Measurements from ENCODE around the gene CDC34.

The CDC34 gene

DNA sequence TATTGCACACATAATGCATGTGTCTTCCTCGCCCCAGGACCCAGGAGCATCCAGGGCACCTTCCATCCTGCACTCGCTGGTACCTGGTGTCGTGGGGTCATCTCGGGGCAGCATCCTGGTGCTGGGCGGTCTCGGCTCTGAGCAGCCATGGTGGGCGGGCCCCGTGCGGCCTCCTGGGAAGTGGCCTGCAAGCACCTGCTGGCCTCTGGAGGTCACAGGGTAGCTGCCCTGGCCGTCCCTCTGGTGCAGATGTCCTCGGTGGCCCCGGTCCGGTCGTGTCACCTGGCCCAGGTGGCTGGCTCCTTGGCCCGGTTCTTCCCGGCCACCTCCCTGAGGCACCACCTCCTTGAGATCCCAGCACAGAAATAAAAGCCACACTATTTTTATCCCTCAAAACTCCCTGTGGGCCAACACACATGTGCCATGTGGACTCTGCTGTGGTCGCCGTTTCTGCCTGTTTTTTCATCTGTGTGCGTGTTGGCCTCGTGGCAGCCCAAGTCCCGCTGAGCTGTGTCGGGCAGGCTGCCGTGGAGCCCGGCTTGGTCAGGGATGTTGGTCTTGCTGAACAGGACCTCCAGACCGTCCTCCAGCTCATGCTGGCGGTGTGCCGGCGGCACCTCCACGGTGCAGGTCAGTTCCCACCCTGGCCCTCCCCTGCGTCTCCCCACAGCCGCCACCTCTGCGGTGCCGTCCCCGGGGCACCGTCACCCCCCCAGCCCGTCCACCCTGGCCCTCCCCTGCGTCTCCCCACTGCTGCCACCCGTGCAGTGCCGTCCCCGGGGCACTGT is 7.3 kb downstream of the CDC34 start:
- Histone ChIP-seq H3K9me2 (replicated peaks; ENCODE audit: control insufficient read depth, low read length) (no peaks in the 10 kb centered on the region), H3K4me3 (ENCODE audit: low read length) (no peak overlapping the region), H3K4me2 (ENCODE audit: low read length) (no peak overlapping the region), H3F3A (ENCODE audit: control insufficient read depth, insufficient read depth) (no peaks in the 10 kb centered on the region), H3K27me3 (ENCODE audit: control insufficient read depth, low read length) (no peaks in the 10 kb centered on the region), H4K20me1 (ENCODE audit: control insufficient read depth, insufficient read depth, low read depth, low read length) (no peaks in the 10 kb centered on the region; the same call in 1 of the 2 replicates), H3K79me2 (ENCODE audit: control insufficient read depth, low read length) (peaks cover 17% of the 10 kb centered on the region), H3K27ac (ENCODE audit: low read depth, low read length) (no peak overlapping the region), H3K9me3 (ENCODE audit: control insufficient read depth, insufficient read depth, low read length) (no peaks in the 10 kb centered on the region), H3K36me3 (ENCODE audit: control insufficient read depth, low read length) (peaks cover 19% of the 10 kb centered on the region), H3K4me1 (ENCODE audit: control insufficient read depth, low read length) (peaks cover 7% of the 10 kb centered on the region)
- TF ChIP-seq, protein P1, sequence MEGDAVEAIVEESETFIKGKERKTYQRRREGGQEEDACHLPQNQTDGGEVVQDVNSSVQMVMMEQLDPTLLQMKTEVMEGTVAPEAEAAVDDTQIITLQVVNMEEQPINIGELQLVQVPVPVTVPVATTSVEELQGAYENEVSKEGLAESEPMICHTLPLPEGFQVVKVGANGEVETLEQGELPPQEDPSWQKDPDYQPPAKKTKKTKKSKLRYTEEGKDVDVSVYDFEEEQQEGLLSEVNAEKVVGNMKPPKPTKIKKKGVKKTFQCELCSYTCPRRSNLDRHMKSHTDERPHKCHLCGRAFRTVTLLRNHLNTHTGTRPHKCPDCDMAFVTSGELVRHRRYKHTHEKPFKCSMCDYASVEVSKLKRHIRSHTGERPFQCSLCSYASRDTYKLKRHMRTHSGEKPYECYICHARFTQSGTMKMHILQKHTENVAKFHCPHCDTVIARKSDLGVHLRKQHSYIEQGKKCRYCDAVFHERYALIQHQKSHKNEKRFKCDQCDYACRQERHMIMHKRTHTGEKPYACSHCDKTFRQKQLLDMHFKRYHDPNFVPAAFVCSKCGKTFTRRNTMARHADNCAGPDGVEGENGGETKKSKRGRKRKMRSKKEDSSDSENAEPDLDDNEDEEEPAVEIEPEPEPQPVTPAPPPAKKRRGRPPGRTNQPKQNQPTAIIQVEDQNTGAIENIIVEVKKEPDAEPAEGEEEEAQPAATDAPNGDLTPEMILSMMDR (IDR thresholded peaks at IDR 0.05; ENCODE audit: low read depth, low read length, poor library complexity, severe bottlenecking), result no peak
- no peak for TF ChIP-seq EZH2phosphoT487 (IDR thresholded peaks at IDR 0.05; ENCODE audit: borderline replicate concordance, low read length)

DNA sequence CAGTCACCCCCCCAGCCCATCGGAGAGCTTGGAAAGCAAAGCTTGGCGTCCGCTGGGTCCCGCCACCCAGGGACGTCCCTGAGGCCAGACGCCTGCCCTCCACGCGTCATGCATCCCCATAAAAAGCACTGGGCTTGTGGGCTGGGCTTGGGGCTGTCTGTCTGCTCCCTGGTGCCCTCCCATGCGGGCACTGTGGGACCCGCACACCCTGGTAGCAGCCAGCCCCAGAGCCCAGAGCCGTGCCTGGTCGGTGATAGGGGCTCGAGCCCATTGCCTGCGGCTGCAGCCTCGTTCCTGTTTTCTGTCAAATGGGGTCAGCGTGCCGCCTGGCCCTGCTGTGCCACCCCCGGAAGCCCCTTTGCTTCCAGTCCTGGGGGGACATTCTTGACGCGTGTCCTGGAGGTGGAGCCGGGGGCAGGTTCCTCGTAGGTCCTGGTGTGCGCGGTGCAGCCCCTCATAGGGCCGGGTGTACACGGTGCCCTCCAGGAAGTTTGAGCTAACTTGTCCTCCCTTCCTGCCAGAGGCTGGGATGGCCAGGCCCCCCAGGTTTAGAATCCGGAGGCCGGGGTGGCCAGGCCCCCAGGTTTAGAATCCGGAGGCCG is 8.0 kb downstream of the CDC34 start:
- no peaks in the 10 kb centered on the region for H3K9me2 ChIP-seq (replicated peaks; ENCODE audit: control insufficient read depth, low read length)
- H3K27me3 ChIP-seq (ENCODE audit: control insufficient read depth, low read length), result no peaks in the 10 kb centered on the region
- H3K4me1 ChIP-seq (ENCODE audit: control insufficient read depth, low read length), result peaks cover 9% of the 10 kb centered on the region
- peaks cover 10% of the 10 kb centered on the region for H3K79me2 ChIP-seq (ENCODE audit: control insufficient read depth, low read length)
- H3K4me3 ChIP-seq (ENCODE audit: low read length), result no peak overlapping the region
- no peak overlapping the region for H3K27ac ChIP-seq (ENCODE audit: low read depth, low read length)
- H4K20me1 ChIP-seq (ENCODE audit: control insufficient read depth, insufficient read depth, low read depth, low read length), result no peaks in the 10 kb centered on the region
- no peaks in the 10 kb centered on the region for H3K9me3 ChIP-seq (ENCODE audit: control insufficient read depth, insufficient read depth, low read length)
- H3K36me3 ChIP-seq (ENCODE audit: control insufficient read depth, low read length), result peaks cover 18% of the 10 kb centered on the region
- no peak for TF ChIP-seq EZH2phosphoT487 (IDR thresholded peaks at IDR 0.05; ENCODE audit: borderline replicate concordance, low read length)
- TF ChIP-seq, protein P1 (IDR thresholded peaks at IDR 0.05; ENCODE audit: low read depth, low read length, poor library complexity, severe bottlenecking), result no peak
- H3K4me2 ChIP-seq (ENCODE audit: low read length), result no peak overlapping the region
- H3F3A ChIP-seq (ENCODE audit: control insufficient read depth, insufficient read depth), result no peaks in the 10 kb centered on the region

DNA sequence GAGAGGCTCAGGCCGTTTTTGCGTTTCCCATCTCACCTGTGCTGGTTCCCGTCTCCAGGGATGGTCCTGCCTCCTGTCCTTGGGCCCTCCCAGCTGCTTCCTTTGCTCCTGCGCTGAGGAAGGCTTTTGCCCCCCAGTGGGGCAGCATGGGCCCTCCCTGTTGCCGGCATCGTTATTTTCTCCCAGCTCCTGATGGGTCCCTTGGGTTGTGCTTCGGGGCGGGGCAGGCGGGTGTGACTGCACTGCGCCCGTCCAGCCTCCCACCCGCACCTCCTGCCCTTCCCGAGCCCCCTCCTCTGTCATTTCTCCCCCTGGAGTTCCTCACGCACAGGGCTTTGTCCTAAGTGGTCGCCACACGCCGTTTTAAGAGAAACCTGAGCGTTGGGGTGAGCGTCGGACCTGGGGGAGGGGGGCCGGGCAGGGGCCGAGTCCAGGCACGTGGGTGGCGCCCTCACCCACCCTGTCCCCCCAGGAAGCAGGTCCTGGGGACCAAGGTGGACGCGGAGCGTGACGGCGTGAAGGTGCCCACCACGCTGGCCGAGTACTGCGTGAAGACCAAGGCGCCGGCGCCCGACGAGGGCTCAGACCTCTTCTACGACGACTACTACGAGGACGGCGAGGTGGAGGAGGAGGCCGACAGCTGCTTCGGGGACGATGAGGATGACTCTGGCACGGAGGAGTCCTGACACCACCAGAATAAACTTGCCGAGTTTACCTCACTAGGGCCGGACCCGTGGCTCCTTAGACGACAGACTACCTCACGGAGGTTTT is 9.5 kb downstream of the CDC34 start:
- Histone ChIP-seq H3K4me3 (ENCODE audit: low read length) (no peak overlapping the region), H4K20me1 (ENCODE audit: control insufficient read depth, insufficient read depth, low read depth, low read length) (no peaks in the 10 kb centered on the region), H3K27me3 (ENCODE audit: control insufficient read depth, low read length) (no peaks in the 10 kb centered on the region), H3K79me2 (ENCODE audit: control insufficient read depth, low read length) (no peaks in the 10 kb centered on the region), H3K4me2 (ENCODE audit: low read length) (no peak overlapping the region), H3K9me3 (ENCODE audit: control insufficient read depth, insufficient read depth, low read length) (no peaks in the 10 kb centered on the region), H3K36me3 (ENCODE audit: control insufficient read depth, low read length) (peaks cover 12% of the 10 kb centered on the region), H3K27ac (ENCODE audit: low read depth, low read length) (no peak overlapping the region), H3K4me1 (ENCODE audit: control insufficient read depth, low read length) (peaks cover 9% of the 10 kb centered on the region), H3K9me2 (replicated peaks; ENCODE audit: control insufficient read depth, low read length) (no peaks in the 10 kb centered on the region), H3F3A (ENCODE audit: control insufficient read depth, insufficient read depth) (no peaks in the 10 kb centered on the region)
- no peak for TF ChIP-seq EZH2phosphoT487 (IDR thresholded peaks at IDR 0.05; ENCODE audit: borderline replicate concordance, low read length)
- TF ChIP-seq, protein P1 (IDR thresholded peaks at IDR 0.05; ENCODE audit: low read depth, low read length, poor library complexity, severe bottlenecking), result no peak
